Vagina (tissue), 2 donors: ENCODE data around the gene THRAP3. TPM values are rescaled to one million over a fixed set of nuclear protein-coding genes. Genes with fewer than 3 reads are reported as not detected.

Experiments used
- DNase-seq, 2 donors: peaks; one replicate each; pipeline ENCODE4 v3.0.0-alpha.2; 2017; ENCODE audit errors: extremely low spot score in 2 of 2
- H3K27ac ChIP-seq: fragments of 200-600 bp; sonication (generic); one replicate; pipeline ENCODE4 v1.5.1; 2019
- H3K27me3 ChIP-seq: fragments of 200-600 bp; sonication (generic); one replicate; pipeline ENCODE4 v1.5.1; 2019
- H3K36me3 ChIP-seq, 2 donors: fragments of 200-600 bp; sonication (generic); one replicate each; pipeline ENCODE4 v1.5.1; 2017 to 2019
- H3K4me1 ChIP-seq: fragments of 200-600 bp; sonication (generic); one replicate; pipeline ENCODE4 v1.5.1; 2019
- H3K4me3 ChIP-seq, 2 donors: fragments of 200-600 bp; sonication (generic); 1 replicate in 1 of 2; 2 replicates in 1 of 2; pipeline ENCODE4 v1.5.1; 2016 to 2019
- H3K9me3 ChIP-seq: fragments of 200-600 bp; sonication (generic); one replicate; pipeline ENCODE4 v1.5.1; 2019
- CTCF ChIP-seq, 3 experiments: fragments of 450-650 bp in 2 of 3; fragments of 200-600 bp in 1 of 3; sonication (generic) in 1 of 3; IDR thresholded peaks; one replicate each; pipeline ENCODE4 v1.5.1; 2017 to 2019; ENCODE audit warnings: antibody characterized with exemption in 3 of 3, mild to moderate bottlenecking in 2 of 3, moderate library complexity in 2 of 3
- POLR2A ChIP-seq, 2 donors: fragments of 450-650 bp; IDR thresholded peaks; one replicate each; pipeline ENCODE4 v1.6.1; 2017; ENCODE audit warnings: antibody characterized with exemption in 2 of 2, mild to moderate bottlenecking in 2 of 2, moderate library complexity in 2 of 2
- POLR2AphosphoS5 ChIP-seq, 2 donors: sonication (generic); formaldehyde crosslinking; IDR thresholded peaks; one replicate each; pipeline ENCODE4 v1.9.0; 2017; ENCODE audit warnings: antibody characterized with exemption in 2 of 2, mild to moderate bottlenecking in 2 of 2, low read depth in 1 of 2; ENCODE audit not compliant: insufficient read depth in 1 of 2
- intact Hi-C: fragments of 100-400 bp; cut with DNase I; formaldehyde crosslinking; loops from one replicate; pipeline ENCODE4 v1.15.1; 2023
- total RNA-seq: library from RNA; depleted of rRNA; stranded (reverse); fragments of >200 nt; gene quantifications from one replicate; pipeline ENCODE4 v1.2.3, GENCODE V29; 2016

THRAP3 gene
- total RNA-seq, 1 donor from 2014 or later, result 57.7 TPM

GRCh38 chr1:36330940-36331339 is 106.7 kb downstream of the THRAP3 start:
- no peak for TF ChIP-seq CTCF (IDR thresholded peaks at IDR 0.05)
- TF ChIP-seq POLR2AphosphoS5 (IDR thresholded peaks at IDR 0.05; ENCODE audit: insufficient read depth in 1 of 2, low read depth in 1 of 2), result no peak
- no peak for TF ChIP-seq POLR2A (IDR thresholded peaks at IDR 0.05)
- Histone ChIP-seq H3K36me3 (no peaks in the 10 kb centered on the region), H3K4me1 (peaks cover 16% of the 10 kb centered on the region), H3K27ac (no peak overlapping the region), H3K9me3 (no peaks in the 10 kb centered on the region), H3K4me3 (no peak overlapping the region), H3K27me3 (no peaks in the 10 kb centered on the region)
- intact Hi-C loops, result no loop called here
- DNase-seq, result no peak

GRCh38 chr1:36337830-36338229 is 113.6 kb downstream of the THRAP3 start:
- no peaks in the 10 kb centered on the region for H3K9me3 ChIP-seq
- intact Hi-C loops, result no loop called here
- DNase-seq, result no peak
- TF ChIP-seq POLR2AphosphoS5 (IDR thresholded peaks at IDR 0.05; ENCODE audit: insufficient read depth in 1 of 2, low read depth in 1 of 2) (no peak), CTCF (IDR thresholded peaks at IDR 0.05) (no peak), POLR2A (IDR thresholded peaks at IDR 0.05) (no peak)
- H3K27ac ChIP-seq, result no peak overlapping the region
- no peak overlapping the region for H3K4me3 ChIP-seq
- no peaks in the 10 kb centered on the region for H3K4me1 ChIP-seq
- H3K36me3 ChIP-seq, result peaks cover 0 to 18% of the 10 kb centered on the region in 2 donors
- H3K27me3 ChIP-seq, result no peaks in the 10 kb centered on the region

DNA sequence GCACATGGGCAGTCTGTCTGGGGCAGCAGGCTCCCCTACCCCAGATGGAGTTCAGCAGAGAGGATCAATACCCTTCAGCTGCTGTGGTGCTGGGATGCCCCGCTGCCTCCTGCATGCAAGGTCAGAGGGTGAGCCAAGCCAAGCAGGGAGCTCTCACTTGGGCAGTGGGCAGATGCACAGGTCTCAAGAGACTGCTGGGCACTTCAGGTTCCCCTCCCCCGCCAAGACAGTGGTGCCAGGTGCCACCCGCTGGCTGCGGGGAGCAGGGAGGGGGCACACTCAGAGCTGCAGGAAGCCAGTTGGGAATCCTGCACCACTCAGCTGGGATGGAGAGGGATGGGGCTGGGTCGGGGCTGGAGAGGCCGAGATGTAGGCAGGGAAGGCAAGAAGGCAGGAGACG is 115.0 kb downstream of the THRAP3 start:
- no peak for DNase-seq
- TF ChIP-seq POLR2AphosphoS5 (IDR thresholded peaks at IDR 0.05; ENCODE audit: insufficient read depth in 1 of 2, low read depth in 1 of 2), result peak in 1 of 2 donors; percentile 11
- no peak for TF ChIP-seq POLR2A (IDR thresholded peaks at IDR 0.05)
- Histone ChIP-seq H3K4me3 (no peak overlapping the region), H3K27me3 (no peaks in the 10 kb centered on the region), H3K9me3 (no peaks in the 10 kb centered on the region), H3K36me3 (peaks cover 0 to 25% of the 10 kb centered on the region in 2 donors), H3K27ac (no peak overlapping the region), H3K4me1 (peaks cover 7% of the 10 kb centered on the region)
- intact Hi-C loops, result no loop called here

- no peak for DNase-seq
- intact Hi-C loops, result loop anchor here (5.0 kb wide), 1 partner anchor 83 kb away; no protein-coding TSS in a partner anchor
- Histone ChIP-seq H3K36me3 (peaks cover 0 to 25% of the 10 kb centered on the region in 2 donors), H3K27ac (no peak overlapping the region), H3K9me3 (no peaks in the 10 kb centered on the region), H3K27me3 (no peaks in the 10 kb centered on the region), H3K4me3 (no peak overlapping the region), H3K4me1 (peaks cover 7% of the 10 kb centered on the region)
- no peak for TF ChIP-seq POLR2A (IDR thresholded peaks at IDR 0.05)
- no peak for TF ChIP-seq CTCF (IDR thresholded peaks at IDR 0.05)
- TF ChIP-seq POLR2AphosphoS5 (IDR thresholded peaks at IDR 0.05; ENCODE audit: insufficient read depth in 1 of 2, low read depth in 1 of 2), result no peak
These were observed 115.4 kb downstream of the THRAP3 start for GRCh38 chr1:36339615-36340014.

DNA sequence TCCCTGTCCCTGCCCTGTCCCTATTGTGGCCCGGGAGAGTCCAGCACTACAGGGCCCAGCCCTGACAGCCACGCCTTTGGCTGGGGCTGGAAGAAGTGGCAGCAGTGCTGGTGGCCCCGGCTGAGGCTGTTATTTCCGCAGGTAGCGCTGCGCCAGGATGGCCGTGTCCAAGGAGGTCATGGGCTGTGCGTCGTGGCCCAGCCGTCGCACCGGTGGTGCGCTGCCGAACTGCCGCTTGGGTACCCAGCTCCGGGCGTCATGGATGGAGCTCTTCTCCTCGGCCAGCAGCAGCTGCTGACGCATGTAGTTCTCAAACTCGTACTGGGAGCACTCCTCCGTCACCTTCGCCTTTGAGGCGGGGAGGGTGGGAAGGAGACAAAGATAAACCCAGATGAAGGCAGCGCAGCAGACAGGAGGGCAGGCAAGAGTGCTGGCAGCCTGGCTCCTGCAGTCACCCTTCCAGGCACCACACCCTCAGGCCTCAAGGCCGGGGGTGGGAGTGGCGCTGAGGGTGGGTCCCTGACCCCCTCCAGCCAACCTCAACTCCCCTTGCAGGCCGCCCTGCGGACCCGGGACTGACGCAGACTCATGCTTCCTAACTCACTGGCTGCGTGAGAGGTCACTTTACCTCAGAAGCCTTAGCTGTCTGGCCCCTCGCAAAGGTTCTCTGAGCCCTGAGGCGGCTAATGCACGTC is 117.5 kb downstream of the THRAP3 start:
- intact Hi-C loops, result loop anchor here (5.0 kb wide), 1 partner anchor 81 kb away; no protein-coding TSS in a partner anchor
- H3K36me3 ChIP-seq, result peaks cover 0 to 39% of the 10 kb centered on the region in 2 donors
- TF ChIP-seq CTCF (IDR thresholded peaks at IDR 0.05) (no peak), POLR2AphosphoS5 (IDR thresholded peaks at IDR 0.05; ENCODE audit: insufficient read depth in 1 of 2, low read depth in 1 of 2) (no peak), POLR2A (IDR thresholded peaks at IDR 0.05) (no peak)
- no peak for DNase-seq
- H3K4me1 ChIP-seq, result peaks cover 7% of the 10 kb centered on the region
- no peak overlapping the region for H3K27ac ChIP-seq
- no peaks in the 10 kb centered on the region for H3K27me3 ChIP-seq
- H3K4me3 ChIP-seq, result no peak overlapping the region
- H3K9me3 ChIP-seq, result no peaks in the 10 kb centered on the region
